22Rv1 (cell line): ENCODE data around the gene RIN1.
"Not testable (repeated sequence)": the region's sequence is repeated elsewhere in the genome, so short reads cannot be mapped to it uniquely, and the experiment has no call there.

ENCODE experiments used
- H3K27ac ChIP-seq: fragments of 450-650 bp; 2 replicates; pipeline ENCODE4 v1.5.1; 2017
- ZFX ChIP-seq: fragments of 450-650 bp; IDR thresholded peaks from 2 replicates; pipeline ENCODE4 v1.6.1; 2017; ENCODE audit warnings: antibody characterized with exemption, borderline replicate concordance
- TF ChIP-seq, protein P1 (sequence below): fragments of 450-650 bp; IDR thresholded peaks from 2 replicates; pipeline ENCODE4 v1.5.1; 2017; ENCODE audit warnings: mild to moderate bottlenecking

RIN1 gene

DNA sequence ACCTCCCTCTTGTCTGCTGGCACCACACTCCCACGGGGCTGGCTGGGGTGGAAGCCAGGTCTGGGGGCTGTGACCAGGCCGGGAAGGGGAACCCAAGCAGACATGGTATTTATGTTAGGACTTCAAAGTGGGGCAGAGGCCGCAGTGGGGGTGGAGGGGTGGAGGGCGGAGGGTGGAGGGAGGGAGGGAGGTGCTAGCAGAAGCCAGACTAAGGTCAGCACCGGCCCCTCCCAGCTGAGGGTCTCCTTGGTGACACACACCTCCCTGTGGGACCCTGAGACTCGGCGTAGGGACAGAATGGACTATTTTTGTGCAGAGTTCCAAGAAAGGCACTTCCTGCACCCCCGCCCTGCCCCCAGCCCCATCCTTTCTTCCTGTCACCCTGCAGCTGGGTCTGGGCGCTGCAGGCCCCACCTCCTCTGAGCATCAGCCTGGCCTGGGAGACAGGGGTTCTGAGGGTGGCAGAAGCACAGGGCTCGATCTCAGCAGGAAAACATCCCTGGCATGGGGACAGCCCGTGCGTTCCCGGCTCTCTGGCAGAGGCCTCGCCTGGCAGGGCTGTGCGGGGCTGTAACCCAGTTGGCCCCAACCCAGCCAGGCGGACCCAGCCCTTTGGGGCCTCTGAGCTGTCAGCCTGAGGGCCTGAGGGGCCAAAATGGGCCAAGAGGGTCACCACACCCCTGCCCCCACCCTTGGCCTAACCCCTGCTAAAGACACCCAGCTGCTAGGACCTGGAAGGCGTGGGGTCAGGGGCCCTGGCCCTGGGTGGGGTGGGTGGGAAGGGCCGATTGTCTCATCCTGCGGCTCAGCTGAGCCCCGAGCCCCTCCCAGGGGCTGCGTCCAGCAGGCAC lies 9.7 kb downstream of the RIN1 start:
- H3K27ac ChIP-seq: no peak overlapping the region
- TF ChIP-seq ZFX: no peak
- TF ChIP-seq, protein P1, sequence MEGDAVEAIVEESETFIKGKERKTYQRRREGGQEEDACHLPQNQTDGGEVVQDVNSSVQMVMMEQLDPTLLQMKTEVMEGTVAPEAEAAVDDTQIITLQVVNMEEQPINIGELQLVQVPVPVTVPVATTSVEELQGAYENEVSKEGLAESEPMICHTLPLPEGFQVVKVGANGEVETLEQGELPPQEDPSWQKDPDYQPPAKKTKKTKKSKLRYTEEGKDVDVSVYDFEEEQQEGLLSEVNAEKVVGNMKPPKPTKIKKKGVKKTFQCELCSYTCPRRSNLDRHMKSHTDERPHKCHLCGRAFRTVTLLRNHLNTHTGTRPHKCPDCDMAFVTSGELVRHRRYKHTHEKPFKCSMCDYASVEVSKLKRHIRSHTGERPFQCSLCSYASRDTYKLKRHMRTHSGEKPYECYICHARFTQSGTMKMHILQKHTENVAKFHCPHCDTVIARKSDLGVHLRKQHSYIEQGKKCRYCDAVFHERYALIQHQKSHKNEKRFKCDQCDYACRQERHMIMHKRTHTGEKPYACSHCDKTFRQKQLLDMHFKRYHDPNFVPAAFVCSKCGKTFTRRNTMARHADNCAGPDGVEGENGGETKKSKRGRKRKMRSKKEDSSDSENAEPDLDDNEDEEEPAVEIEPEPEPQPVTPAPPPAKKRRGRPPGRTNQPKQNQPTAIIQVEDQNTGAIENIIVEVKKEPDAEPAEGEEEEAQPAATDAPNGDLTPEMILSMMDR: no peak

DNA sequence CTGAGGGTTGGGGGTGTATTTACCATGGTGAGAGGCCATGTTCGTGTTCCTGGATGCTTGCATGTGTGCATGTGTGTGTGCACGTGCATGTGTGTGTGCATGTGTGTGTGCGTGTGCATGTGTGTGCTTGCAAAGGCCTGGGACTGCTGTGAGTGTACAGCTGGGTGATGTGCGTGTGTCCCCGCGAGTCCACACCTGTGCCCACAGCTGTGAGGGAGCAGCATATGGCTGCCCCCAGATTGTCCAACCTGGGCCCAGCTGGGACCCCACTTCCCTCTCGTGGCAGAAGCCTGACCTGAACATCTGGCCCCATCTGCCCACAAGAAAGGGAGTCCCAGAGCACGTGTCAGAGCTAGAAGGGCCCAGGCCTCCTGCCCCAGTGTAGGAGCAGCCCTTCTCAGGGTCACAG lies 11.0 kb downstream of the RIN1 start:
- TF ChIP-seq, protein P1: no peak
- no peak for TF ChIP-seq ZFX
- H3K27ac ChIP-seq: no peak overlapping the region

DNA sequence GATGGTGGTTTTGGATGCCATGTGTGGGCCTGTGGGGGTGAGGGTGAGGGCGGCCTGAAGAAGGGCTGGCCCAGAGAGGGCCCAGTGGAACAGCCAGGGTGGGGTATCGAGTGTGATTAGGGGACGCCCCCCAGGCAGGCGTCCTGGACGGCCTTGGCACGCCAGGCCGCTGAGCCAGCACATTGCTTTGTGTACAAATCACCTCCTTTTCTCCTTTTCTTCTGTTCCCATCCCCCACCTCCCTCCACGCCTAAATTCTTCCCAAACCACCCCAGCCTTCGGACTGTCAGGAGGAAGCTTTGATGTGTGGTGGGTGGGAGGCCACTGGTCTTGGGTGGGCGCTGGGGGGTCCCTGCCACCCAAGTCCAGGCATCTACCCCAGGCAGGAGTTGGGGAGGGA lies 11.6 kb downstream of the RIN1 start:
- no peak overlapping the region for H3K27ac ChIP-seq
- TF ChIP-seq ZFX: no peak
- TF ChIP-seq, protein P1: no peak

DNA sequence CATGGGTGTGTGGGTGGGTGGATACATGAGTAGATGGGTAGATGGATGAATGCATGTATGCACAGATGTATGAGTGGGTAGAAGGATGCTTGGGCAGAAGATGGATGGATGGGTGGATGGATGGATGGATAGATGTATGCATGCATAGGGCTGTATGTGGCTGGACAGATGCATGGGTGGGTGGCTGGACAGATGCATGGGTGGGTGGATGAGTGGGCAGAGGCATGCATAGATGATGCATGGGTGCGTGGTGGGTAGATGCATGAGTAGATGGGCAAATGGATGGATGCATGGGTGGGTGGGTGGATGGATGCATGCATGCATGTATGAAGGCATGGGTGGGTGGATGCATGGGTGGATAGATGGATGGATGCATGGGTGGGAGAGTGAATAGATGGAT lies 12.6 kb downstream of the RIN1 start:
- TF ChIP-seq, protein P1: no peak
- no peak for TF ChIP-seq ZFX
- no peak overlapping the region for H3K27ac ChIP-seq

DNA sequence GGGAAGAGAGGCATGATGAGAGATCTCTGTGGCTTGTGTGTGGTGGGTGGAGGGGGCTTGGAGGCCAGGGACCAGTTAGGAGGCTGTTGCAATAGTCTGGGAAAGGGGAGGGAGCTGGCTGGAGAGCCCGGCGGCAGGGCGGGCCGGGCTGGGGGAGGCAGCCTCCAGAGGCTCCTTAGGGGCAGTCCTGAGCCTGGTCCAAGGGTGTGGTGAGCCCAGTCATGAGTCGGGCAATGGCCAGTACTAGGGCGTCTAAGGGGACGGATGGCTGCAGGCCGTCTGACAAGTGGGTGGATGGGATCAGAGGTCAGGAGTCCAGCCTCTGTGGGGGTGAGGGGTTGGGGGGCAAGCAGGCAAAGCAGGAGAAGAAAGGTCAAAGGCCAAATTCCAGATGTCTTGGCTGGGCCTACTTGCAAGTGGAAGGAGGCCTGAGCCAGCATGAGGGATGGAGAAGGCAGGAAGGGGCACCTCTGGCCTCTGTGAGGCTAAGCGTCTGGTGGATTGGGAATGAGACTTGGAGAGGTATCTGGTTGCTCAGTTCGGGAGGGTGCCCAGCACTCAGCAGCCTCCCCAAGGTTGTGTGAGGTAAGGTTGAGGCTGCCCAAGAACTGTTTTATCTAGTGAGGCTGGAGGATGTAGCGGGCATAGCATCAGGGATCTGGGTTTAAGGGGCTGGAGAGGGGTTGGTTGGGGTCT lies 13.4 kb downstream of the RIN1 start:
- TF ChIP-seq ZFX: no peak
- TF ChIP-seq, protein P1: no peak
- H3K27ac ChIP-seq: no peak overlapping the region

DNA sequence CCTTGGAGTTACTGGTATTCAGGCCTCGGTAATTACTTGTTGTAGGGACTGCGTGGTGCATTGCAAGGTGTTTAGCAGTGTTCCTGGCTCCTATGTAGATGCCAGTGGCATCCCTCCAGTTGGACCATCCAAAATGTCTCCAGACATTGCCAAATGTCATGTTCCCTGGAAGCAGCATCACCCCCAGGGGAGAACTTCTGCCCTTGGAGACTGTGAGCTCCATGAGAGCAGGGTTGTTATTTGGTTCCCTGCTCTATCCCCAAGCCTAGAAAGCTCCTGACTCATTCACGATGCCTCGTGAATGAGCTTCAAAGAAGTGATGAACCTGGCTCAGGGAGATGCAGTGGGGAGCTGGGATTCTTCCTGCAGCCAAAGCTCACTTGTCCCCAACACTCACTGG lies 14.6 kb downstream of the RIN1 start:
- TF ChIP-seq, protein P1: no peak
- no peak for TF ChIP-seq ZFX
- H3K27ac ChIP-seq: no peak overlapping the region

DNA sequence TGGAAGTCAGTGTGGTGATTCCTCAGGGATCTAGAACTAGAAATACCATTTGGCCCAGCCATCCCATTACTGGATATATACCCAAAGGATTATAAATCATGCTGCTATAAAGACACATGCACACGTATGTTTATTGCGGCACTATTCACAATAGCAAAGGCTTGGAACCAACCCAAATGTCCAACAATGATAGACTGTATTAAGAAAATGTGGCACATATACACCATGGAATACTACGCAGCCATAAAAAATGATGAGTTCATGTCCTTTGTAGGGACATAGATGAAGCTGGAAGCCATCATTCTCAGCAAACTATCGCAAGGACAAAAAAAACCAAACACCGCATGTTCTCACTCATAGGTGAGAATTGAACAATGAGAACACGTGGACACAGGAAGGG lies 15.5 kb downstream of the RIN1 start:
- H3K27ac ChIP-seq: not testable (repeated sequence)

DNA sequence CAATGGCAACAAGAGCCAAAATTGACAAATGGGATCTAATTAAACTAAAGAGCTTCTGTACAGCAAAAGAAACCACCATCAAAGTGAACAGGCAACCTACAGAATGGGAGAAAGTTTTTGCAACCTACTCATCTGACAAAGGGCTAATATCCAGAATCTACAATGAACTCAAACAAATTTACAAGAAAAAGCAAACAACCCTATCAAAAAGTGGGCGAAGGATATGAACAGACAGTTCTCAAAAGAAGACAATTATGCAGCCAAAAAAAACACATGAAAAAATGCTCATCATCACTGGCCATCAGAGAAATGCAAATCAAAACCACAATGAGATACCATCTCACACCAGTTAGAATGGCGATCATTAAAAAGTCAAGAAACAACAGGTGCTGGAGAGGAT lies 15.9 kb downstream of the RIN1 start:
- H3K27ac ChIP-seq: not testable (repeated sequence)
